HG03432 (cell line): ENCODE data around the gene CLSTN2.

ENCODE experiments used
- ATAC-seq: cut with Tn5 transposase; IDR thresholded peaks from one replicate; pipeline ENCODE4 v1.9.1; 2021; ENCODE audit warnings: mild to moderate bottlenecking, moderate library complexity; ENCODE audit not compliant: unreplicated experiment

The CLSTN2 gene

DNA sequence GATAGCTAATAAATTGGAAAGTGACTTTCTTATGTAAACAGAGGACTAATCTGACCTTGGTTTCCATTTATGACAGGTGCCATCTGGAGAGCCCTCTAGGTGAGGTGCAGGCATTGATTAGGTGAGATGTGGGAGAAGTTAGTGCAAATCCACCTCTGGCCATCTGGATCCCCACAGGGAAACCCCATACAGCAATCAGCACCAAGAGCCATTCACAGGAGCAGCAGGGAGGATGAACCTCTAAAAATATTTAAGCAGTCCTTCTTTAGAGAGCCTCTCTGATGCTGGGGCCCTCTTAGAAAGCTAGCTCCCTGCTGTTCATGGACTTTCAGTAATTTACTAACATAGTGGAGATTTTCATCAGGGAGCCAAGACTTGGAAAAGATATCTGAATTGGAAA is 69.3 kb downstream of the CLSTN2 start:
- ATAC-seq = no peak

DNA sequence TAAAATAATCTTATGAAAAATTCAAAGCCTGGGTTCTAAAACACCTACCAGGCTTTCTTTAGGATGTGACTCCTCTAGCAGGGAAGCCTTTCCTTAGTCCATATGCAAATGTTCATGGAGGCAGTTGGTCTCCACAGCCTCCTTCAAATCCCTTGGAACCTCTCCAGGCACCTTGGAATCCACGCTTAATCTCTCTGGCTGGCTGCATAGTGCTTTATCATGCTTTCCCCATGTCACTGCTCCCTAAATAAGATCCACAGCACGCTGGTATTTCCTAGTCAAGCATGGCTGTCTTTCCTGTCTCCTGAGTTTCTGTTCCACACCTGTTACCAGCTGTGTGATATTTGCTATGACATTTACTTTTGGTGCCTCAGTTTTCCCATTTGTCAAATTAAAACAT is 71.3 kb downstream of the CLSTN2 start:
- ATAC-seq = no peak

DNA sequence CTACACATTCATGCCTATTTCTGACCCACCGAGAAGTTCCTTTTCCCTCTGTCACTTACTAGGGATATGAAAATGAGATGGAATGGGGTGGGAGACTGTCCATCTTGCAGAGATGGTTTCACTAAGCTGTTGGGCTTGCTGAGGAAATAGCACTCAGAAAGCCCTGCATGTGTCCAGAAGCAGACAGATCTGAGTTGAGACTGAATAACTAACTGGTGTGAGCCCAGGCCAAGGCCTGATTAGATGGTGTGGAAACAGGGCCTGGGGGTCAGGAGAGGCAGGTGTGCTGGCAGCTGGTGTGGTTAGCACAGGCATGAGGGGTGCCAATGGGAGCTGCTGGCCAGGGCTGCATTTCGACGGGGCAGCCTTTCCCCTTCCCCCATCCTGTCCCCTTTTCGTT is 72.1 kb downstream of the CLSTN2 start:
- ATAC-seq = no peak

DNA sequence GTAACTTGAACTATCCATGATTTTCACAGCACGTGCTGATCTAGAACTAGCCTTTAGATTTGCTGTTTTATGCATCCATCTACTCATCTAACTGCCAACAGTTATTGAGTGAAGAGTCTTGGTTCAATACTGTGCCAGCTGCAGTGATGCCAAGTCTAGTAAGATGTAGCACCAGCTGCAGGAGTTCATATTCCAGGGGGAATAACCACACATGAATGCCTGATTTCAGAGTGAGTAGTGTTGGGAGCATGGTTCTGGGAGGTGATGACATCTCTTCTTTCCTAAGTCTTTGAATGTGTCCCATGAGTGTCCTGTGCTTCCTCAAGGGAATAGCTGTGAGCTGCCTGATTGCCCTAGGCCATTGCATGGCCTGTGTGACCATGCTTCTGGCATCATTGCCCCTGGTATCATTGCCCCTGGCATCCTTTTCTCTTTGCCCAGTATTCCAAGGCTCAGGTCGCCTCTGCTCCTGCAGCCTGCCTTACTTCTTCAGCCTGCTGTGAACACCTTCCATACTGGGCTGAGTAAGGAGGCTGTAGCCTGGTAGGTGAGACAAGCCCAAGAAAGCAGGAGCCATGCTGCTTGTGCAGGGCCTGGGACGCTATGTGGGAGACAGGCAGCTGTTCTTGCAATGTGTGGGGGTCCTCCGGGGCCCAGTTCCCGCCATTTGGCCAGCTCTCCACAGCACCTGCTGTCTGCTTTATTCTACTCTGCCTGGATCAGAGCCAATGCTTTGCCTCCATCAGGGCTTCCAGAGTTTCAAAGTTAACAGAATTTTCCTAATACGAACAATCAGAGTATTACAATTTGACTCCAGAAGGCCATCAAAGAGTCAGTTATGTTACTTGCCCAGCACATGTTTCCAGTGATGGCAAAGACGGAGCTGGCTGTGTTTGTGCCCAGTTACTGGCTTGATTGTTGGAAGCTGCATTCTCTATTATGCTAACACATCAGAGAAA is 73.2 kb downstream of the CLSTN2 start:
- ATAC-seq = no peak

DNA sequence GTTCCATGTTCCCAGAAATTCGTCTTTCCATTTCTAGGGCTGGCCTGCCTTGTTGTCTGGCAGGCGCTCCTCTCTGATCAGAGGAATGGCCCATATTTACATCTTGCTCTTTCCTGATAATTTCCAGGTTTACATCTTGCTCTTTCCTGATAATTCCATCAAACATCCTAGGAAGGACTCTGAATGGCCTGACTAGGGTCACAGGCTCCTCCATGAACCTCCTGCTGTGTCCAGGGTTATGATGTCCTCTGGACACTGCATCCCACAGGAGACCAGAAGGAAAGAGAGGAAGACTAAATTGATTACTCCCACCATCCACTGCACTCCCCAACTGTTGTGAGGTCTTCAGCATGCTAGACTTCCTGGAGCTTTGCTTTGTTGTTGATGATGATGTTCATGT is 75.4 kb downstream of the CLSTN2 start:
- ATAC-seq = no peak

DNA sequence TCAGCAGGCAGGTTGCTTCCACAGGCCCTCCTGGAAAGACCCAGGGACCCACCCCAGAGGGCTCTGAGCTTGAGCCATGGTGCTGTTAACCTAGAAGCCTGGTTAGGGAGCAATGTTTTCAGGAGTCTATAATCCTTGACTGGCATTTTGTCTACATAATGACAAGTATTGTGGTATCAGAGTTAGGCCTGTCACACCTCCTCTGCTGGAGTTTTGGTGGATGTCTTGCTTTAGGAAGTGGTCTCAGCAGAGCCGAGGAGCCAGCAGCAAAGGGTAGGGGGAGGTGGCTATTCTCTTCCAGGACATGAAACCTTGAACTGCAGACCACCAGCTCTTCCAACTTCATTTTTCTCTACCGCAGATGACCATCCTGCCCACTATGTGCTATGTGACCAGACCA is 76.1 kb downstream of the CLSTN2 start:
- no peak for ATAC-seq

DNA sequence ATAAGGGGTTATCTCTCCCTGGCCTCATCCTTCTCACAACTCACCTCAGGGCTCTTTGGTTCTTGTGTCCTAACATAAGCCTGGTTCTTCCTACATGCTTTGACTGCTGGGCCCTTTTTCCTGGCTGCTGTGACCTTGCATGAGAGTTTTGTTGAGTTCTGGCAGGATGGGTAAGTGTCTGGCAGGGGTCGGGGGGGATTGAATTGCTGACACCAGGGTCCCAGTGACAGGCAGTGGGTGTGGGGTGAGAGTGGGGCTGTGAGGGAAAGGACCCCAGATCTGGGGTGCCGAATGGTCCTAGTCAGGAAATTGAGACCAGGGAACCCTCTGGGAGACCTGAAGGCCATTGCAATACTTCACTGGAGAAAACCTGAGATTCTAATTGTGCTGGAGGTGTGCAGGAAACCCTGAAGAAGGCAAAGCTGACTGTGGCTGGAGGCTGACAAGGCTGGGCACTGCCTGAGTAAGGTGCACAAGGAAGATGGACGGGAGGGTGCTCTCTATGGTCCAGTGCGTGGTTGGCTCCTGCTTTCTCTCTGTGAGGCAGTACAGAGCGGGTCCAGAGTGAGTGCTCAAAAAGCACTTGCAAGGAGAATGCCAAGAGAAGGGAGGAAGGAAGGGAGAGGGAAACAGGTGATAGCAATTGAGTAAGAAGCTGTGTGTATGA is 76.8 kb downstream of the CLSTN2 start:
- no peak for ATAC-seq

DNA sequence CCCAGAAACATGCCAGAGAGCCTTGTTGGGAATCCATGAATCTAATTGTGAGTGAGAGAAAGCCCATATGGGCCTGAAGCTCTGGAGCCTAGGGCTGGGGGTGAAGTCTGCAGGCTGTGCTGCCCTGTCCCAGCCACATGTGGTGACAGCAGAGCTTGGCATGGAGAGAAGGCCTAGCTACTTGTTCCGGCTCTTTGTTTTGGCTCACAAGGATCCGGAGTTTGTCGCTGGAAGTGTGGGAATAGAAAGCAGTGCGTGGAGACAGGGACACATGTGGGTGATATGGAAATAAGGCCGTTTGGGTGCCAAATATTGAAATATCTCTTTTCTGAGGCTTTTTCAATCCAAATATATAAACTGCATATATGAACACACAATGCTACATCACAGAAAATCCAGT is 78.2 kb downstream of the CLSTN2 start:
- ATAC-seq = no peak

DNA sequence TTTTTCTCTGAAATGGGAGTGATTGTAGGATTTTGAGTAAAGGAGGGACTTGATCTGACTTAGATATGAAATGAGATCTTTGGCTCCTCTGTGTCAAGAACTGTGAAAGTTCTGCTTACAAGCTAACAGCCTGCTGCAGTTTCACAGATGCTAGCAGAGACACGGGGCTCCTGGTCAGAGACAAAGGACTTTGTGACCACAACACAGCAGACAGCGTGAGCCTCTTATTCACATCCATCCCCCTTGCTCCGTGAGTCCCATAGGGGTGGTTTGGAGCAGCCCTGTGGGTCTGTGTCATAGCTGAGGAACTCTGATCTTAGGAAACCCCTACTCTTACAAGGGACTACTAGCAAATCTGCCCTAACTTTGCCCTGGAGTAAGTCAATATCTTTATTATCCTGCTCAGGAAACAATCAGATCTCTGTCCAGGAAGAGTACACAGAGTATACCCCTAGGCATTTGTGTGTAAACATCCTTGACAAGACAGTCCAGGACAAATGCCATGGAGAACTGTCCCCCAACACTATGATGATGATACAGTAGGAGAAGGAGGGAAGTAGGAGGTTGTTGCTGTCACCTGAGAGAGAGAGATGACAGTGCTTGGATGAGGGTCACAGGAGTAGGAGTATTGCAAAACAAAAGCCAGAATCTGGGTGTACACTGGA is 80.0 kb downstream of the CLSTN2 start:
- no peak for ATAC-seq

DNA sequence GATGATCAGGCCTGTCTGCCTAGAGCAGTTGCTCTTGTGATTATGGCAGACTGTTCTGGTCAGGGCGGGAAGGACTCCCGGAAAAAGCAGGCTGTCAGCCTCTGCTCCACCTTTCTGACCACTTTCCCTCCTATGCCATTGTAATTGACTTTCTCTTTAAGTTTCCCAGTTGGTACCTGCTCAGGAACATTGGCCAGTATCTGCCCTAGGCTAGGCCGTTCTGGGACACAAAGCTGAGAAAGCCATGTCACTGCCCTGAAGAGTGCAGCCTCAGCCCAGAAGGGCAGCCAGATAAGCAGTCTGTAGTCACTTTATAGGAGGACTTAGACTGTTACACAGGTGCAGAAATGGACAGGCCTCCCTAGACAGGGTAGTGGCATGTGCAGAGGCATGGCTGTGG is 80.8 kb downstream of the CLSTN2 start:
- ATAC-seq = no peak

DNA sequence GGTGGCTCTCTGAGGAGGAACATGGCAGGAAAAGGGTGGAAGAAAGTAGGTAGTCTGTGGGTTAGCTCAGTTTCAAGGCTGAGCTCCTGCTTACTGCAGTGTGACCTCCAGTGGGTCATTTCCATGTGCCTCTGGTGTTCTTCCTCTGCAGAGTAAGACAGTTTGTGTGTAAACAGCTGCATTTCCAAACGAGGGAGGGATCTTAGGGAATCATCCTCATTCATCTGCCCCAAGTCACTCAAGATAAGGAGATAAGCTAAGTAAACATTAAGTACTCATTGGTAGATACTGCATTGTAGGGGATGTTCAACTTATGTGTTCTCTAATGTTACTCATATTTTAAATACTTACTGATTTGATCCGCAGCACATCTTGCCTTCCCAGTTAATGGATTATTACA is 83.6 kb downstream of the CLSTN2 start:
- ATAC-seq = no peak

DNA sequence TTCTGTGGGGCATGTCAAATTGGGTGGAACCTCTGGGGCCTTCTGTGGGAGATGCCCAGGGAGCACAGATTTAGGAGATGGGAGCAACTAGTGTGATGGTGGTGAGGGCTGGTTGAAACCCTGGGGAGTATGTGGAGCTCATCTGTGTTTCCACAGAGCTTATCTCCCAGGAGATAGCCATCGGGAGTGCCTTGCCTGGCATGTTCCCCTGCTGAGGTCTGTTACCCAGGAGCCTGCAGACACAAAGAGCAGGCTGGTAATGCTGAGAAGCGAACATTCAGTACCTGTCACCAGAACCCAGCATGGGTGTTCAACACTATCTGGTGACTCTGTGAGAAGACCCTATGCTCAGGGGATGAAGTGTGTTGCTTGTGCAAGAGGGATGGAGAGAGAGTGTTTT is 85.0 kb downstream of the CLSTN2 start:
- no peak for ATAC-seq

DNA sequence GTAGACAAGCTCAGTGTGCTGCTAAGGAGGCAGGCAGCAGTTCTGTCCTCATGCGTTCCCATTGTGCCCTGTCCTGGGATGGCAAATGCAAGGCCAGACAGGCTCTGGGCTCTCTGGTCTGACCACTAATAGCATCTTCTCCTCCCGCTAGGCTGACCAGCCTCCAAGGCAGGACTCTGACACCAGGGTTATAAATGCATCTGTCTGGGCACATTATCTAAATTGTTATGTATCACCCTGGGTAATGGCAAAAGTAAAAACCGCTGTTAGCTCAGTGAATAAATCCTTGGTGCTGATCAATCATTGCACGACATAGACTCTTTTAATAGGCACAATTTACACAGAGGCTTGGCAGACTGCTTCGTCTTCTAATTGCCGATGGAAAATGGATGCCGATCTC is 85.6 kb downstream of the CLSTN2 start:
- ATAC-seq = no peak

DNA sequence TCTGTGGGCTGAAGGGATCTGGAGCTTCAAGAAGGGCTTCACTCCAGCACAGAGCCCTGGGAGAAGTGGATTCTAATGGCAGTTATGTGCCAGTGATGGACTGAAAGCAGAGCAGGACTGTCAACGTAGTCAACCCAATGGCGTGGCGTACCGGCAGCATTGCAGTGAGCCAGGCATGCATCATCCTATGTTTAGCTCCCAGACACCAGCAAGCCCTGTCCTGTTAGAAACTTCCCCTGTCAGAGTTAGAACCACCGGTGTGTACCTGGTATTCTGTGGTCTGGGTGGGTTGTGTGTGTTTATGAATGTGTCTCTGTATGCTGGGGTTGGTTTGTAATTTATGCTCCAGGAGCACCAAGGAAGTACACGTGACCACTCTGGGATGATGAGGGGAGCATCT is 86.3 kb downstream of the CLSTN2 start:
- ATAC-seq = no peak

DNA sequence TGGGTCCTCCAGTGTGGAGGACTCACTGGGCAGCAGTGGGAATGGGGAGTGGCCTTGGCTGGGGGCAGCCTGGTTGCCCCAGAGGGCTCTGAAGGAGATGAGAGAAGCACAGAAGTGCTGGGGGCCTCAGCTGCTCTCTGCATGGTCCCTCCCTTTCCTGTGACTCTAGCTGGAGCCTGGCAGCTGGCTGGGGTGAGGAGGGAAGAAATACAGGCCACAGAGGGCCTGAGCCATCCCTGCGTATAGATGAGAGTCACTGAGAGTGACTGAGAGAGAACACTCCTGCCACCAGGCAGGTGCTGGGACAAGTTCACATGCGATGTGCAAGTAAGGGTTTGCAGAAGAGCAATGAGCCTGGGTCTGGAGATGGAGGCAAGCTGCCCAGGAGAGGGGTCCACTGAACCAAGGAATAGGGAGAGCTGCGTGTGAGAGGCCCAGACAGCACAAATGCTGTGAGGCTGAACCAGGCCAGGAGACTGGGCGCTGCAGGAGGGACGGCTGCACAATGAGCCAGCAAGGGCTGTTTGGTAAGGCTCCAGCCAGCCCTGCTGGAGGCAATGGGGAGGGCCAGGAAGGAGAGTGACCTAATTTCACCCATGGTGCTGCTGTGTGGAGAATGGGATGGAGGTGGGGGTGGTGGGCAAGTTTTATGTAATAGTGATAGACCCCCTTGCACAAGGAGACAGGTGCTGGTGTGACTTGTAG is 87.2 kb downstream of the CLSTN2 start:
- no peak for ATAC-seq

DNA sequence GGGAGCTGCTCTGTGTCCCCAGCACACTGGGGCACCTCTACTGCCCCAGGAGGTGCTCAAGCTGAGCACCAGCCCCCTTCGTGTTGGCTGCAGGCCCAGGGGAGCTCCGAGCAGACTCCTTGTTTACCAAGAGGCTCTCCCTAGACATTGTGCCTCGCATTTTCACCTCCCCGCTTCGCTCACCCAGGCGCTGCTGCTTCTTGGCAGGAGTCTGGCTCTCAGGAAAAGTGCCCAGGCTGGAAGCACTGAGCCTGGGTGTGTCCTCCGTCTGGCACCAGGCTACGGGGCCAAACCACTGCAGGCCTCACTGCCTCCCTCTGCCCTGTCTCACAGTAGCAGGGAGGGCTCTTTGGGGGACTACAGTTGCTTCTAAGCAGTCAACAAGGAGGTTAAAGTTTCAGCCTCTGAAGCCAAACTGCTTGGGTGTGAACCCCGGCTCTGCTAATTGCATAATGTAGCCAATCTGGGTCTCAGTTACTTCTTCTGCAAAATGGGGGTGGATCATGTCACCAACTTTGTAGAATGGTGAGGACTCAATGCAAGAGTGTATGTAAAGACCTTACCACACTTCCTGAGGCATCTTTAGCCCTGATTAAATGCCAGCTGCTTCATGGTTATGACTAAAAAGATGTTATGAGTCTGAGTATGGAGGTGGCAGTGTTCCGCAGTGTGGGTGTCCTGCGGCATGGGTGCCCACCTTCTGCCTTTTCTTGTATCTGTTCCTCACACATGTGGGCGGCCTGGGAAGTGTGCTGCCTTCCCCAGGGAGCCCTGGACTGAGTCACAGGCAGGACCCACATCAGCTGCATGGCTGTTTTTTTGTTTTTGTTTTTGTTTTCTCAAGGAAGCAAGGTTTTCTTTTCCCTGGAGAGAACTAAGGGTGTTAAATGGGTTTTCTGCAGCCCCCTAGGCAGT is 88.9 kb downstream of the CLSTN2 start:
- ATAC-seq = no peak

DNA sequence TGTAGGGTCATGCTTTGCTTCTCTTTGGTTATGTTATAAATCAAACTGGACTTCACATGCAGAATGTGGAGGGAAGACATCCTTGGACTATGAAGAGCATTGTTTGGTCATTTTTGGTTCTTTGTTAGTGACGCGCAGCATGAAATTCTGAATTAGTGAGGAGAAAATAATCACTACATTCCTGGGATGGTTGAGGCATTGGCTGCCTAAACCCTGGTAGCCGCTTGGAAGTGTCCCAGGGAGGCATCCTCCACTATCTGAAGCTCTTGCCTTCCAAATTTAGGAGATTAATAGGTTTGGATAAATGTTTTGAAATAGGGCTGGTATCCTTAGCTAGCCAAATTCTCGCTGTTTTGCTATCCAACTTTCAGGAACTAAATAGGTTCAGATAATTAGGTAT is 96.2 kb downstream of the CLSTN2 start:
- no peak for ATAC-seq

DNA sequence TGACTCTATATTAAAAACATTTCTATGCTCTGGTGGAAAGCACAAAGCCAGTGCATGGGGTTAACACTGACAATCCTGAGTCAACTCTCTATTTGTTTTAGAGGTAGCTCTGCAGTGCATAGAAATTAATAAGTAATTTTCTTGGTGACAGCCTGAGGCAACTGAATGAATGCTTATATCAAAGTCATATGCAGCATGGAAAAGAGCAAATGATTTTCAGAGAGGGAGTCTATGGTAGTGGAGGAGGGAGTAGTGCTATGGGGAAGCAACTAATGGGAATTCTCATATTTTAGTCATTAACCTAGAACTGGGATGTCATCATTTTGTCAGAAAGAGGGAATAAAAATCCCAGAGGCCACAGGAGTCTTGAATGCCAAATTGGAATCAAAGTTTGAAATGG is 99.1 kb downstream of the CLSTN2 start:
- no peak for ATAC-seq

DNA sequence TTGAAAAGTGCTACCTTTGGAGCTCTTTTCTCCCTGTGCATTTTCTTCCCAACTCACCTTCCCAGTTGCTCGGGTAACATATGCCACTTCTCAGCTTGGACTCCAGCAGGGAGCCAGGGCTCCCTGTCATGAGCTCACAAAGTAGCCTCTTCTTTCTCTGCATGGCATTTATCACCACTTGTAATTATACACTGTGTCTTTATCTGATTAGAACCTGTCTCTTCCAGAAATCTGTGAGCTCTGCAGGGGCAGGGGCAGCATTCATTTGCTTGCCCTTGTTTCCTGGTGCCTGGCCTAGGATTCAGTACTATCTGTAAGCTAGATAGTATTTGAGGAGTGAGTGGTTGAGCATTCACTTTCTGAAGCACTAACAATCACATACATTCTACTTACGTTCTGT is 100.9 kb downstream of the CLSTN2 start:
- ATAC-seq = no peak

DNA sequence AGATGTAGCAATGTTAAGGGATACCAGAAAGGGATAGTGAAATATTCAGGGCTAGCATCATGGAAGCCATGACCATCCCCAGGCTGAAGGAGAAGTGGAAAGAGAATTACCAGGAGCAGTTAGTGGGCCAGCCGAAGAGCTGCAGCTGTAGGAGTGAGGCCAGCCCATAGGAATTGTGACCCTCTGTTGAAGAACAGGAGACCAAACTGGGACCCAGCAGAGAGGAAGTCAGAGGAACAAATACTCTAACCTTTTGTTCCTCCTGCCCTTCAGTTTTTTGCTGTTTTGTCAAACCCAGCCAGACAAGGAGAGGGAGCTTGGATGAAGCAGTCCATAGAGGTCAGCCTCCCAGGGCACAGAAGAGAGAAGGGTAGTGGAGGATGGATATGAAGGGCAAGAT is 115.4 kb downstream of the CLSTN2 start:
- no peak for ATAC-seq
